Thyroid gland (tissue), 4 donors: Measurements from ENCODE around the gene ZNG1A.
"Not testable (repeated sequence)": the region's sequence is repeated elsewhere in the genome, so short reads cannot be mapped to it uniquely, and the experiment has no call there.

Experiments used
- POLR2A ChIP-seq, 2 donors: fragments of 450-650 bp; IDR thresholded peaks; one replicate each; pipeline ENCODE4 v1.6.1; 2017; ENCODE audit warnings: antibody characterized with exemption in 2 of 2, mild to moderate bottlenecking in 2 of 2, moderate library complexity in 1 of 2
- TF ChIP-seq, protein P1 (sequence below), 6 experiments: fragments of 200-600 bp in 3 of 6; fragments of 450-650 bp in 3 of 6; sonication (generic) in 3 of 6; IDR thresholded peaks; one replicate each; pipeline ENCODE4 v1.5.1; 2016 to 2019; ENCODE audit warnings: antibody characterized with exemption in 6 of 6, mild to moderate bottlenecking in 2 of 6, inconsistent platforms in 1 of 6, moderate library complexity in 1 of 6

DNA sequence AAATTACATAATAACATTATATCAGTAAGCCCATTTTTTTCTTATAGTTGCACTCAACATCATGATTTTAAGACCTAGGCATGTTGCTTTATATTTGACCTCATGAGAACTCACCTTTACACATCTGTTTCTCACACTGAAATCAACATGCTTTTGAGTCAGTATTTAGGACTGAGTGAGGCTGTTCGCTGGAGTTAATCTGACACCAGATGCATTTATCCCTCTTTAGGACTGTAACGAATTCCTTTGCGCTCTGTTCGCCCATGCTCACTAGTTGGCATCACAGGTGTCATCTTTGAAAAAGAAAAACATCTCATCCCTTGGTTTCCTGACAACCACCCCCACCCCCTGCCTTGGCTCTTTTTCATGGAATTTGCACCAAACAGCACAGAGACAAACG, 84.9 kb downstream of the ZNG1A start:
- TF ChIP-seq, protein P1, sequence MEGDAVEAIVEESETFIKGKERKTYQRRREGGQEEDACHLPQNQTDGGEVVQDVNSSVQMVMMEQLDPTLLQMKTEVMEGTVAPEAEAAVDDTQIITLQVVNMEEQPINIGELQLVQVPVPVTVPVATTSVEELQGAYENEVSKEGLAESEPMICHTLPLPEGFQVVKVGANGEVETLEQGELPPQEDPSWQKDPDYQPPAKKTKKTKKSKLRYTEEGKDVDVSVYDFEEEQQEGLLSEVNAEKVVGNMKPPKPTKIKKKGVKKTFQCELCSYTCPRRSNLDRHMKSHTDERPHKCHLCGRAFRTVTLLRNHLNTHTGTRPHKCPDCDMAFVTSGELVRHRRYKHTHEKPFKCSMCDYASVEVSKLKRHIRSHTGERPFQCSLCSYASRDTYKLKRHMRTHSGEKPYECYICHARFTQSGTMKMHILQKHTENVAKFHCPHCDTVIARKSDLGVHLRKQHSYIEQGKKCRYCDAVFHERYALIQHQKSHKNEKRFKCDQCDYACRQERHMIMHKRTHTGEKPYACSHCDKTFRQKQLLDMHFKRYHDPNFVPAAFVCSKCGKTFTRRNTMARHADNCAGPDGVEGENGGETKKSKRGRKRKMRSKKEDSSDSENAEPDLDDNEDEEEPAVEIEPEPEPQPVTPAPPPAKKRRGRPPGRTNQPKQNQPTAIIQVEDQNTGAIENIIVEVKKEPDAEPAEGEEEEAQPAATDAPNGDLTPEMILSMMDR (IDR thresholded peaks at IDR 0.05): not testable (repeated sequence)
- not testable (repeated sequence) for TF ChIP-seq POLR2A (IDR thresholded peaks at IDR 0.05)
